B cell (primary cell): ENCODE results near the gene LRRC47.

Source experiments
- EZH2 ChIP-seq: IDR thresholded peaks from 2 replicates; pipeline ENCODE4 v1.6.1; 2012; ENCODE audit warnings: borderline replicate concordance, low read depth, mild to moderate bottlenecking, moderate library complexity, low read length; ENCODE audit not compliant: insufficient read depth, poor library complexity, severe bottlenecking
- TF ChIP-seq, protein P1 (sequence below): fragments of 200-600 bp; IDR thresholded peaks from one replicate; pipeline ENCODE4 v1.8.0; 2022; ENCODE audit warnings: antibody characterized with exemption, mild to moderate bottlenecking

DNA sequence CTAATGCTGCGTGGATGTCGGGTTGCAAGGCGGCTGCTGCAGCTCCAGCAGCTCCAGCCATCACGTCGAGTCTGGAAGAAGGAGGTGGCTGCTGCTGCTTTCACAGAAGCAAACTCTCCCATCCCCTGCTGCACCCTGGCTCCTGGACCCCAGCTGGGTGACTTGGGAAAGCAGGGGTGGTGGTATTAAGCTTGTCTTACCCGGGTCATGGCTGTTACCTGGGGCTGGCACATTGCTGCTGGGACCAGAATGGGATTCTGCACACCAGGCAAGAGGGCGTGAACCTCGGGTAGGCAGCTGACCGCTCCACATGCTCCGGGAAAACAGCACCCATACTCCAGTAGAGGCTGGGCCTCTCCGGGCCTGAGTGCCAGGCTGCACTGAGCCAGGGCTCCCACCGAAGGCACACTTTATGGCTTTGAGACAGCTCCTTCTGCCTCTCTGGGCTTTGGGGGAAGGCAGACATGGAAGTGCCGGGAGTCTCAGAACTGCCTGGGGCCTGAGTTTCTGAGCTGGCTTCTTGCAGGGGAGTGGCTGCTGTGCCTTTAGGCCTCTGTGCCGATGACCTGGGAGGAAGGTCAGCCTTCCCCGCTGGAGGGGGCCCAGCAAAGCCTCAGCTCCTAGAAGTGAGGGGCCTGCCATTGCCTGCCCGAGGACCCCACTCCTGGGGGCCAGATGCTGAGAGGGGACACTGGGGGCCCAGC lies 22.6 kb downstream of the LRRC47 start:
- TF ChIP-seq, protein P1, sequence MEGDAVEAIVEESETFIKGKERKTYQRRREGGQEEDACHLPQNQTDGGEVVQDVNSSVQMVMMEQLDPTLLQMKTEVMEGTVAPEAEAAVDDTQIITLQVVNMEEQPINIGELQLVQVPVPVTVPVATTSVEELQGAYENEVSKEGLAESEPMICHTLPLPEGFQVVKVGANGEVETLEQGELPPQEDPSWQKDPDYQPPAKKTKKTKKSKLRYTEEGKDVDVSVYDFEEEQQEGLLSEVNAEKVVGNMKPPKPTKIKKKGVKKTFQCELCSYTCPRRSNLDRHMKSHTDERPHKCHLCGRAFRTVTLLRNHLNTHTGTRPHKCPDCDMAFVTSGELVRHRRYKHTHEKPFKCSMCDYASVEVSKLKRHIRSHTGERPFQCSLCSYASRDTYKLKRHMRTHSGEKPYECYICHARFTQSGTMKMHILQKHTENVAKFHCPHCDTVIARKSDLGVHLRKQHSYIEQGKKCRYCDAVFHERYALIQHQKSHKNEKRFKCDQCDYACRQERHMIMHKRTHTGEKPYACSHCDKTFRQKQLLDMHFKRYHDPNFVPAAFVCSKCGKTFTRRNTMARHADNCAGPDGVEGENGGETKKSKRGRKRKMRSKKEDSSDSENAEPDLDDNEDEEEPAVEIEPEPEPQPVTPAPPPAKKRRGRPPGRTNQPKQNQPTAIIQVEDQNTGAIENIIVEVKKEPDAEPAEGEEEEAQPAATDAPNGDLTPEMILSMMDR = no peak
- TF ChIP-seq EZH2 = no peak
